ENCODE results near the gene DAB1.

Gene DAB1

GRCh38 chr1:57423656-57424211, at the start of gene DAB1:
Gene DAB1, minus strand, starts transcription at chr1:57424060. Its CDS starts 133,030 bp downstream, at chr1:57291030.
- no peak for TF ChIP-seq CTCF (IDR thresholded peaks at IDR 0.05; ENCODE audit: poor library complexity, severe bottlenecking)
- peak; percentile 37 for DNase-seq (ENCODE audit: low spot score)
- Histone ChIP-seq H3K27me3 (ENCODE audit: insufficient read depth, poor library complexity, severe bottlenecking) (peaks cover 78% of the 10 kb centered on the region), H3K4me3 (ENCODE audit: severe bottlenecking) (no peak within 1 kb of the TSS), H3K9me3 (ENCODE audit: severe bottlenecking) (no peaks in the 10 kb centered on the region), H3K36me3 (ENCODE audit: low read depth) (no peaks in the 10 kb centered on the region), H3K27ac (ENCODE audit: poor library complexity, severe bottlenecking) (no peak within 1 kb of the TSS), H3K4me1 (ENCODE audit: insufficient read depth, poor library complexity, severe bottlenecking) (no peaks in the 10 kb centered on the region)
- ATAC-seq (ENCODE audit: low read depth), result peak; percentile 52

GRCh38 chr1:57473448-57473847, 49.6 kb upstream of the DAB1 start:
- no peak for DNase-seq (ENCODE audit: low spot score)
- Histone ChIP-seq H3K36me3 (ENCODE audit: low read depth) (no peaks in the 10 kb centered on the region), H3K4me1 (ENCODE audit: insufficient read depth, poor library complexity, severe bottlenecking) (peaks cover 3% of the 10 kb centered on the region), H3K4me3 (ENCODE audit: severe bottlenecking) (no peak overlapping the region), H3K27ac (ENCODE audit: poor library complexity, severe bottlenecking) (no peak overlapping the region), H3K9me3 (ENCODE audit: severe bottlenecking) (no peaks in the 10 kb centered on the region), H3K27me3 (ENCODE audit: insufficient read depth, poor library complexity, severe bottlenecking) (no peaks in the 10 kb centered on the region)
- no peak for TF ChIP-seq CTCF (IDR thresholded peaks at IDR 0.05; ENCODE audit: poor library complexity, severe bottlenecking)
- ATAC-seq (ENCODE audit: low read depth), result no peak

GRCh38 chr1:57471995-57472394, 48.1 kb upstream of the DAB1 start:
- no peak overlapping the region for H3K27ac ChIP-seq (ENCODE audit: poor library complexity, severe bottlenecking)
- H3K27me3 ChIP-seq (ENCODE audit: insufficient read depth, poor library complexity, severe bottlenecking), result no peaks in the 10 kb centered on the region
- peaks cover 3% of the 10 kb centered on the region for H3K4me1 ChIP-seq (ENCODE audit: insufficient read depth, poor library complexity, severe bottlenecking)
- DNase-seq (ENCODE audit: low spot score), result no peak
- H3K36me3 ChIP-seq (ENCODE audit: low read depth), result no peaks in the 10 kb centered on the region
- H3K4me3 ChIP-seq (ENCODE audit: severe bottlenecking), result no peak overlapping the region
- H3K9me3 ChIP-seq (ENCODE audit: severe bottlenecking), result no peaks in the 10 kb centered on the region
- no peak for TF ChIP-seq CTCF (IDR thresholded peaks at IDR 0.05; ENCODE audit: poor library complexity, severe bottlenecking)
- ATAC-seq (ENCODE audit: low read depth), result no peak

- Histone ChIP-seq H3K27ac (ENCODE audit: poor library complexity, severe bottlenecking) (no peak overlapping the region), H3K4me3 (ENCODE audit: severe bottlenecking) (no peak overlapping the region)
These were observed 46.2 kb upstream of the DAB1 start for GRCh38 chr1:57470036-57470435.

More at GRCh38 chr1:57470036-57470435, 46.2 kb upstream of the DAB1 start:
- no peak for ATAC-seq (ENCODE audit: low read depth)
- H3K27me3 ChIP-seq (ENCODE audit: insufficient read depth, poor library complexity, severe bottlenecking), result no peaks in the 10 kb centered on the region
- DNase-seq (ENCODE audit: low spot score), result no peak
- H3K4me1 ChIP-seq (ENCODE audit: insufficient read depth, poor library complexity, severe bottlenecking), result peaks cover 3% of the 10 kb centered on the region
- no peaks in the 10 kb centered on the region for H3K9me3 ChIP-seq (ENCODE audit: severe bottlenecking)
- TF ChIP-seq CTCF (IDR thresholded peaks at IDR 0.05; ENCODE audit: poor library complexity, severe bottlenecking), result no peak
- H3K36me3 ChIP-seq (ENCODE audit: low read depth), result no peaks in the 10 kb centered on the region
